HCT116 (cell line): ENCODE data around the gene SMAD2.

Experiments
- EZH2phosphoT487 ChIP-seq: fragments of 200-600 bp; IDR thresholded peaks from 2 replicates; pipeline ENCODE4 v1.6.1; 2018; ENCODE audit warnings: antibody characterized with exemption, borderline replicate concordance
- POLR2A ChIP-seq: IDR thresholded peaks from 2 replicates; pipeline ENCODE4 v1.7.0; 2011; ENCODE audit warnings: borderline replicate concordance; ENCODE audit not compliant: insufficient read depth, insufficient read length; ENCODE audit errors: extremely low read depth
- POLR2AphosphoS5 ChIP-seq: IDR thresholded peaks from 2 replicates; pipeline ENCODE4 v1.6.1; 2011; ENCODE audit warnings: mild to moderate bottlenecking, low read depth, low read length, moderate library complexity
- ZNF274 ChIP-seq: fragments of 200-500 bp; sonication (Bioruptor generic); IDR thresholded peaks from 2 replicates; pipeline ENCODE4 v1.6.1; 2014; ENCODE audit warnings: mild to moderate bottlenecking, low read depth, low read length, inconsistent platforms
- TF ChIP-seq, protein P1 (sequence below), 3 experiments: fragments of 200-600 bp in 1 of 3; sonication (generic) in 1 of 3; IDR thresholded peaks in 2 of 3; conservative IDR thresholded peaks in 1 of 3; 2 replicates each; pipeline ENCODE4 v1.5.1; 2012 to 2017; ENCODE audit warnings: low read depth in 2 of 3, low read length in 2 of 3, antibody characterized with exemption in 1 of 3, borderline replicate concordance in 1 of 3, control low read depth in 1 of 3, mild to moderate bottlenecking in 1 of 3, mixed read lengths in 1 of 3, mixed run types in 1 of 3, moderate library complexity in 1 of 3; ENCODE audit not compliant: insufficient read depth in 1 of 3

DNA sequence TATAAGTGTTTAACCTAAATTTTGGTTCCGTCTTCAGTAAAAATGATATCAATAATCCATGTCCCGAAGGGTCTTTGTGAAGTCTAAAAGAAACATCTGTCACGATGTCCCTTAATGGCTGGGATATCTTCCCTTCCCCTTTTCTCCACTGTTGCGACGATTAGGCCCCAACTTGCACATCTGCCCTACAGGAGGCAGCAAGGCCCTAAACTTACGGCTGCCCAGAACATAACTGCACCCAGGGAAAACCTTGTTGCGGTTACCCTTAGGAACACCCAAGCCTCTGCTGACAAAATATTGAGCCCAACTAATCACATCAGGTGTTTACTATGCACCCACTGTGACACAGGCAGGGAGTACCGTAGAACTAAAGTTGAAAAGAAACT lies 1.3 kb upstream of the SMAD2 start:
- TF ChIP-seq, protein P1, sequence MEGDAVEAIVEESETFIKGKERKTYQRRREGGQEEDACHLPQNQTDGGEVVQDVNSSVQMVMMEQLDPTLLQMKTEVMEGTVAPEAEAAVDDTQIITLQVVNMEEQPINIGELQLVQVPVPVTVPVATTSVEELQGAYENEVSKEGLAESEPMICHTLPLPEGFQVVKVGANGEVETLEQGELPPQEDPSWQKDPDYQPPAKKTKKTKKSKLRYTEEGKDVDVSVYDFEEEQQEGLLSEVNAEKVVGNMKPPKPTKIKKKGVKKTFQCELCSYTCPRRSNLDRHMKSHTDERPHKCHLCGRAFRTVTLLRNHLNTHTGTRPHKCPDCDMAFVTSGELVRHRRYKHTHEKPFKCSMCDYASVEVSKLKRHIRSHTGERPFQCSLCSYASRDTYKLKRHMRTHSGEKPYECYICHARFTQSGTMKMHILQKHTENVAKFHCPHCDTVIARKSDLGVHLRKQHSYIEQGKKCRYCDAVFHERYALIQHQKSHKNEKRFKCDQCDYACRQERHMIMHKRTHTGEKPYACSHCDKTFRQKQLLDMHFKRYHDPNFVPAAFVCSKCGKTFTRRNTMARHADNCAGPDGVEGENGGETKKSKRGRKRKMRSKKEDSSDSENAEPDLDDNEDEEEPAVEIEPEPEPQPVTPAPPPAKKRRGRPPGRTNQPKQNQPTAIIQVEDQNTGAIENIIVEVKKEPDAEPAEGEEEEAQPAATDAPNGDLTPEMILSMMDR (IDR thresholded peaks at IDR 0.05 in 2 of 3, conservative IDR thresholded peaks at IDR 0.05 in 1 of 3; ENCODE audit: borderline replicate concordance in 1 of 3, insufficient read depth in 1 of 3, low read depth in 2 of 3, low read length in 2 of 3) = no peak
- TF ChIP-seq ZNF274 (no peak), POLR2A (no peak), POLR2AphosphoS5 (no peak), EZH2phosphoT487 (no peak)
